K562 (cell line): ENCODE data around the gene HLA-B. TPM values are rescaled to one million over a fixed set of nuclear protein-coding genes. Genes with fewer than 3 reads are reported as not detected.

Experiments used
- CHCHD3 ChIP-seq: fragments of 250-450 bp; sonication (Bioruptor Pico); IDR thresholded peaks from 2 replicates; pipeline ENCODE4 v2.1.2; 2022; ENCODE audit warnings: mild to moderate bottlenecking
- CREBBP ChIP-seq: IDR thresholded peaks from one replicate; pipeline ENCODE4 v1.6.1; 2012; ENCODE audit warnings: low read depth, mild to moderate bottlenecking, control low read depth, inconsistent platforms, low read length
- OTX1 ChIP-seq: fragments of 450-650 bp; formaldehyde crosslinking; IDR thresholded peaks from 2 replicates; pipeline ENCODE4 v1.4.0; 2022; ENCODE audit warnings: mild to moderate bottlenecking
- POLR3G ChIP-seq: IDR thresholded peaks from 2 replicates; pipeline ENCODE4 v1.6.1; 2011; ENCODE audit not compliant: insufficient read length, insufficient replicate concordance; ENCODE audit errors: extremely low read depth
- SRF ChIP-seq, 2 experiments: fragments of 250-450, 450-650 bp in 1 of 2; sonication (Bioruptor Pico) in 1 of 2; sonication (generic) in 1 of 2; formaldehyde crosslinking; IDR thresholded peaks; 2 replicates each; pipeline versions ENCODE4 v1.5.0 to v1.5.1; 2020 to 2022; ENCODE audit warnings: mild to moderate bottlenecking in 1 of 2, missing genetic modification reagents in 1 of 2
- ZNF57 ChIP-seq: fragments of 450-650 bp; formaldehyde crosslinking; IDR thresholded peaks from 2 replicates; pipeline ENCODE4 v1.4.0; 2020; ENCODE audit warnings: mild to moderate bottlenecking, moderate library complexity
- polyA plus RNA-seq, 8 experiments: library from polyadenylated mRNA; depleted of rRNA in 4 of 8; stranded (reverse) in 5 of 8; unstranded in 3 of 8; fragments of >200 nt; fragmentation: Nextera tagmentation in 2 of 8; fragmentation: Illumina TruSeq in 1 of 8; extraction: Ambion mirVana in 2 of 8; extraction: Trizol in 1 of 8; gene quantifications; 2 replicates each; pipeline versions ENCODE4 v1.2.1 to v1.2.3, GENCODE V29; 2011 to 2014; ENCODE audit warnings: inconsistent platforms in 1 of 8, missing spikeins in 1 of 8
- total RNA-seq, 7 experiments: library from RNA; depleted of rRNA in 6 of 7; stranded (reverse); fragments of >200 nt in 6 of 7; fragmentation: Illumina TruSeq in 2 of 7; extraction: Trizol in 2 of 7; gene quantifications; 2 replicates each; pipeline versions ENCODE4 v1.2.1 to v1.2.3, GENCODE V29; 2011 to 2021; ENCODE audit warnings: low replicate concordance in 1 of 7
- TF ChIP-seq, protein P1 (sequence below): sonication (generic); formaldehyde crosslinking; IDR thresholded peaks from 2 replicates; pipeline ENCODE4 v1.8.0; 2022; ENCODE audit warnings: mild to moderate bottlenecking, missing genetic modification reagents, borderline replicate concordance
- TF ChIP-seq, protein P2 (sequence below), 2 experiments: fragments of 200-800 bp in 1 of 2; sonication (Bioruptor generic) in 1 of 2; sonication (generic) in 1 of 2; formaldehyde crosslinking in 1 of 2; IDR thresholded peaks in 1 of 2; conservative IDR thresholded peaks in 1 of 2; 2 replicates each; pipeline versions ENCODE4 v1.5.0 to v1.6.1; 2016 to 2020; ENCODE audit warnings: missing compliant biosample characterization in 1 of 2, missing genetic modification characterization in 1 of 2, missing genetic modification reagents in 1 of 2
- TF ChIP-seq, protein P3 (sequence below): fragments of 450-650 bp; conservative IDR thresholded peaks from 2 replicates; pipeline ENCODE4 v1.6.1; 2016; ENCODE audit warnings: missing genetic modification characterization, low read depth, mild to moderate bottlenecking, missing compliant biosample characterization, moderate library complexity

HLA-B gene
- total and polyA plus RNA-seq, 9 of the 15 experiments (the other 6 are each of a cell fraction or from before 2014, with no cell fraction given): 0.07 to 9.7 (median 0.65) TPM; not detected in 2

DNA sequence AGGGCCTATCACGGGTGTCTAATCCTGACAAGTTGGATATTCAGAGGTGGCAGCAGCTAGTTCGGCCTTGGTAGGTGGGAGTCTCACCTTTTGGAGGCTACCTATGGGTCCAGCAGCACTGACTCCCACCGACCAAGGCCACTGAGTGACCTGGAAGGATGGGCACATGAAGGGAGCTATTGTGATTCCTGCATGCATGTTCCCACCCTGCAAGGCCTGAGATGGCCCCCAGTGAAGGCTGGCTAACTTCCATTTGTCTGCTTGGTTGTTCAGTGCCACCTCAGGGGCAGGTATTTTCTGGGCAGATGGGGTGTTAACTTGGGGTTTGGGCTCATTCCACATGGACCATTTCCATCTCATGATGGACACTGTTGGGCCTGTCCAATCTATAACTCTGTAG is 28.1 kb upstream of the HLA-B start (continued):
- no peak for TF ChIP-seq CREBBP
- no peak for TF ChIP-seq POLR3G
- TF ChIP-seq, protein P1, sequence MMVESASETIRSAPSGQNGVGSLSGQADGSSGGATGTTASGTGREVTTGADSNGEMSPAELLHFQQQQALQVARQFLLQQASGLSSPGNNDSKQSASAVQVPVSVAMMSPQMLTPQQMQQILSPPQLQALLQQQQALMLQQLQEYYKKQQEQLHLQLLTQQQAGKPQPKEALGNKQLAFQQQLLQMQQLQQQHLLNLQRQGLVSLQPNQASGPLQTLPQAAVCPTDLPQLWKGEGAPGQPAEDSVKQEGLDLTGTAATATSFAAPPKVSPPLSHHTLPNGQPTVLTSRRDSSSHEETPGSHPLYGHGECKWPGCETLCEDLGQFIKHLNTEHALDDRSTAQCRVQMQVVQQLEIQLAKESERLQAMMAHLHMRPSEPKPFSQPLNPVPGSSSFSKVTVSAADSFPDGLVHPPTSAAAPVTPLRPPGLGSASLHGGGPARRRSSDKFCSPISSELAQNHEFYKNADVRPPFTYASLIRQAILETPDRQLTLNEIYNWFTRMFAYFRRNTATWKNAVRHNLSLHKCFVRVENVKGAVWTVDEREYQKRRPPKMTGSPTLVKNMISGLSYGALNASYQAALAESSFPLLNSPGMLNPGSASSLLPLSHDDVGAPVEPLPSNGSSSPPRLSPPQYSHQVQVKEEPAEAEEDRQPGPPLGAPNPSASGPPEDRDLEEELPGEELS (CRISPR knock-in tag): no peak
- TF ChIP-seq OTX1 (CRISPR knock-in tag): no peak
- TF ChIP-seq, protein P2, sequence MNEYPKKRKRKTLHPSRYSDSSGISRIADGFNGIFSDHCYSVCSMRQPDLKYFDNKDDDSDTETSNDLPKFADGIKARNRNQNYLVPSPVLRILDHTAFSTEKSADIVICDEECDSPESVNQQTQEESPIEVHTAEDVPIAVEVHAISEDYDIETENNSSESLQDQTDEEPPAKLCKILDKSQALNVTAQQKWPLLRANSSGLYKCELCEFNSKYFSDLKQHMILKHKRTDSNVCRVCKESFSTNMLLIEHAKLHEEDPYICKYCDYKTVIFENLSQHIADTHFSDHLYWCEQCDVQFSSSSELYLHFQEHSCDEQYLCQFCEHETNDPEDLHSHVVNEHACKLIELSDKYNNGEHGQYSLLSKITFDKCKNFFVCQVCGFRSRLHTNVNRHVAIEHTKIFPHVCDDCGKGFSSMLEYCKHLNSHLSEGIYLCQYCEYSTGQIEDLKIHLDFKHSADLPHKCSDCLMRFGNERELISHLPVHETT (CRISPR knock-in tag; conservative IDR thresholded peaks at IDR 0.05 in 1 of 2, IDR thresholded peaks at IDR 0.05 in 1 of 2): no peak
- TF ChIP-seq ZNF57 (CRISPR knock-in tag): no peak
- TF ChIP-seq, protein P3, sequence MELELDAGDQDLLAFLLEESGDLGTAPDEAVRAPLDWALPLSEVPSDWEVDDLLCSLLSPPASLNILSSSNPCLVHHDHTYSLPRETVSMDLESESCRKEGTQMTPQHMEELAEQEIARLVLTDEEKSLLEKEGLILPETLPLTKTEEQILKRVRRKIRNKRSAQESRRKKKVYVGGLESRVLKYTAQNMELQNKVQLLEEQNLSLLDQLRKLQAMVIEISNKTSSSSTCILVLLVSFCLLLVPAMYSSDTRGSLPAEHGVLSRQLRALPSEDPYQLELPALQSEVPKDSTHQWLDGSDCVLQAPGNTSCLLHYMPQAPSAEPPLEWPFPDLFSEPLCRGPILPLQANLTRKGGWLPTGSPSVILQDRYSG: no peak
- no peak for TF ChIP-seq SRF (CRISPR knock-in tag; IDR thresholded peaks at IDR 0.05)
- TF ChIP-seq CHCHD3 (CRISPR knock-in tag): no peak
